Loucy (cell line): Measurements from ENCODE around the gene CTU2.

ENCODE experiments used
- H2AFZ ChIP-seq: fragments of 200-600 bp; sonication (generic); 2 replicates; pipeline ENCODE4 v1.6.0; 2016; ENCODE audit warnings: antibody characterized with exemption, mild to moderate bottlenecking, low read length, moderate library complexity
- H3F3A ChIP-seq: fragments of 200-600 bp; 2 replicates; pipeline ENCODE4 v1.6.0; 2016; ENCODE audit warnings: antibody characterized with exemption, low read depth, mild to moderate bottlenecking
- H3K27me3 ChIP-seq: fragments of 200-600 bp; sonication (generic); 2 replicates; pipeline ENCODE4 v1.6.1; 2014; ENCODE audit warnings: low read length, mild to moderate bottlenecking; ENCODE audit not compliant: insufficient read depth, poor library complexity, severe bottlenecking
- H3K36me3 ChIP-seq: fragments of 200-600 bp; sonication (generic); 2 replicates; pipeline ENCODE4 v1.6.1; 2016; ENCODE audit warnings: low read length; ENCODE audit not compliant: insufficient read depth
- H3K4me1 ChIP-seq: fragments of 200-600 bp; sonication (generic); 2 replicates; pipeline ENCODE4 v1.5.1; 2014; ENCODE audit warnings: low read length, mild to moderate bottlenecking; ENCODE audit not compliant: insufficient read depth, poor library complexity, severe bottlenecking
- H3K4me2 ChIP-seq: fragments of 200-600 bp; sonication (generic); 2 replicates; pipeline ENCODE4 v1.6.0; 2014; ENCODE audit warnings: antibody characterized with exemption, low read length, low read depth, mild to moderate bottlenecking; ENCODE audit not compliant: poor library complexity, severe bottlenecking
- H3K4me3 ChIP-seq: fragments of 200-600 bp; sonication (generic); 2 replicates; pipeline ENCODE4 v1.5.1; 2014; ENCODE audit warnings: low read length, mild to moderate bottlenecking, mixed read lengths; ENCODE audit not compliant: poor library complexity, severe bottlenecking
- H3K79me2 ChIP-seq: fragments of 200-600 bp; sonication (generic); 2 replicates; pipeline ENCODE4 v1.6.1; 2014; ENCODE audit warnings: low read length; ENCODE audit not compliant: insufficient read depth
- H3K9ac ChIP-seq: fragments of 200-600 bp; sonication (generic); 2 replicates; pipeline ENCODE4 v1.6.0; 2014; ENCODE audit warnings: mild to moderate bottlenecking, low read depth, low read length, moderate library complexity; ENCODE audit not compliant: poor library complexity, severe bottlenecking
- H3K9me2 ChIP-seq: fragments of 200-600 bp; sonication (generic); replicated peaks from 2 replicates; pipeline ENCODE4 v1.6.1; 2016; ENCODE audit warnings: low read depth, low read length, mixed read lengths
- H3K9me3 ChIP-seq: fragments of 200-600 bp; sonication (generic); 2 replicates; pipeline ENCODE4 v1.6.1; 2014; ENCODE audit warnings: mild to moderate bottlenecking, antibody characterized with exemption, low read length, low read depth; ENCODE audit not compliant: insufficient read depth
- H4K20me1 ChIP-seq: fragments of 200-600 bp; sonication (generic); 2 replicates; pipeline ENCODE4 v1.6.0; 2014; ENCODE audit warnings: antibody characterized with exemption, low read length, mild to moderate bottlenecking; ENCODE audit not compliant: insufficient read depth, poor library complexity, severe bottlenecking
- EZH2phosphoT487 ChIP-seq: fragments of 200-600 bp; IDR thresholded peaks from 2 replicates; pipeline ENCODE4 v1.6.1; 2018; ENCODE audit warnings: antibody characterized with exemption, mild to moderate bottlenecking, moderate library complexity, borderline replicate concordance
- TF ChIP-seq, protein P1 (sequence below): fragments of 200-600 bp; sonication (generic); conservative IDR thresholded peaks from 2 replicates; pipeline ENCODE4 v1.5.1; 2014; ENCODE audit warnings: mild to moderate bottlenecking, antibody characterized with exemption, low read length

The CTU2 gene

DNA sequence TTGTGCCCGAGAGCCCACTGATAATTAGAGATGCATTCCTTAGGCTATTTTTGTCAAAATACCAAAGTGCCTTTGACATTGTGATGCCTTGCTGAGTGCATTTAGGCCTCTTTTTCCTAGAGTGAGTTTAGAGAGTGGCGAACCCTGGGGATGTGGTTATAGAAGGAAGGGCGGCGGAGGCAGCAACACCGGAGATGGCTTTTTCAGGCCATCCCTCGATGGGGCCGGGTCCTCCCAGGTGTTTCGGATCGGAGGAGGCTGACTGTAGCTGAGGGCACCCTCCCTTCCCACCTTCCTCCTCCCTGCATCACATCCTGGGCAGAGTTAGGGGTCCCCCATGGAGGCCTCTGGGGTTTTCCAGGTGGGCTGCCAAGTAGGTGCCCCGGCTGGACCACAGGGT is 13.4 kb upstream of the CTU2 start:
- Histone ChIP-seq H3K4me3 (no peak overlapping the region), H3K9ac (no peak overlapping the region), H3K9me3 (no peaks in the 10 kb centered on the region), H3K36me3 (no peaks in the 10 kb centered on the region), H3K27me3 (no peaks in the 10 kb centered on the region), H3K79me2 (no peaks in the 10 kb centered on the region), H3K4me2 (no peak overlapping the region), H3K9me2 (no peaks in the 10 kb centered on the region), H3F3A (no peaks in the 10 kb centered on the region), H3K4me1 (no peaks in the 10 kb centered on the region), H2AFZ (no peak overlapping the region), H4K20me1 (no peaks in the 10 kb centered on the region)
- no peak for TF ChIP-seq EZH2phosphoT487
- TF ChIP-seq, protein P1, sequence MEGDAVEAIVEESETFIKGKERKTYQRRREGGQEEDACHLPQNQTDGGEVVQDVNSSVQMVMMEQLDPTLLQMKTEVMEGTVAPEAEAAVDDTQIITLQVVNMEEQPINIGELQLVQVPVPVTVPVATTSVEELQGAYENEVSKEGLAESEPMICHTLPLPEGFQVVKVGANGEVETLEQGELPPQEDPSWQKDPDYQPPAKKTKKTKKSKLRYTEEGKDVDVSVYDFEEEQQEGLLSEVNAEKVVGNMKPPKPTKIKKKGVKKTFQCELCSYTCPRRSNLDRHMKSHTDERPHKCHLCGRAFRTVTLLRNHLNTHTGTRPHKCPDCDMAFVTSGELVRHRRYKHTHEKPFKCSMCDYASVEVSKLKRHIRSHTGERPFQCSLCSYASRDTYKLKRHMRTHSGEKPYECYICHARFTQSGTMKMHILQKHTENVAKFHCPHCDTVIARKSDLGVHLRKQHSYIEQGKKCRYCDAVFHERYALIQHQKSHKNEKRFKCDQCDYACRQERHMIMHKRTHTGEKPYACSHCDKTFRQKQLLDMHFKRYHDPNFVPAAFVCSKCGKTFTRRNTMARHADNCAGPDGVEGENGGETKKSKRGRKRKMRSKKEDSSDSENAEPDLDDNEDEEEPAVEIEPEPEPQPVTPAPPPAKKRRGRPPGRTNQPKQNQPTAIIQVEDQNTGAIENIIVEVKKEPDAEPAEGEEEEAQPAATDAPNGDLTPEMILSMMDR, result no peak

DNA sequence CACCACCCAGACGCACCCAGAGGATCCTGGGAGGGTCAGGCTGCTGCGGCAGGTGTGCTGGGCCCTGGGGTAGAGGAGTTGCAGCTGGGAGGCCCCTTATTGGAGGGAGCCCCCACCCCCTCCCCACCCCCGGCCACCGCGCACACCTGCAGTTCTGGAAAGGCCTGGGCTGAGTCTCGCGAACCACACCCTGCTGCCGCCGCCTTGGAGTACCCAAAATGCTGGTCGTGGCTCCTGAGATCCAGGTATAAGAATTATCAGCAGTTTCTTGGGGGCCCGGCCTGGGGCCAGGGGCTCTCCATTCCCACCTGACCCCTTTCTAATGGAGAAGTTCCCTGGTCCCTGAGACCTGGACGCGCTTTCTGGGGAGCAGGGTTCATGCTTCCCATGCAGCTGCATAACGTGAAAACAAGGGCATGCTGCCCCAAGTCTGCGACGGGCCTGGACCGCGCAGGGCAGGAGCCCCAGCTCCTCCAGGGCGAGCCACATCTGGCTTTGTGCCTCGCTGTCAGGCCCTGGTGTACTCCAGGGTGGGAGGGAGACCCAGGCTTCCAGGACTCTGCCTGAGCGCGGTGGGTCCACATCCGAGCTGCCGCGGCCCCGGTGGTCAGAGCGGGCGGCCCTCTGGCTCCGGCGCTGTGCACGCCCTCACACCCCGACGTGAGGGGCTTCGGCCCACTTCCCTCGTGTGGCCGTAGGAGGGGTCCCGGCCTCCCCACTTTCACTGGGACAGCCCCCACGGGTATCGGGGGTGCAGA is 12.7 kb upstream of the CTU2 start:
- H3K9me3 ChIP-seq, result no peaks in the 10 kb centered on the region
- H2AFZ ChIP-seq, result no peak overlapping the region
- TF ChIP-seq EZH2phosphoT487, result no peak
- TF ChIP-seq, protein P1, result no peak
- H3F3A ChIP-seq, result no peaks in the 10 kb centered on the region
- H3K4me1 ChIP-seq, result no peaks in the 10 kb centered on the region
- H3K4me2 ChIP-seq, result no peak overlapping the region
- no peaks in the 10 kb centered on the region for H3K79me2 ChIP-seq
- no peaks in the 10 kb centered on the region for H3K9me2 ChIP-seq
- no peaks in the 10 kb centered on the region for H3K36me3 ChIP-seq
- no peaks in the 10 kb centered on the region for H3K27me3 ChIP-seq
- H3K9ac ChIP-seq, result no peak overlapping the region
- no peak overlapping the region for H3K4me3 ChIP-seq
- no peaks in the 10 kb centered on the region for H4K20me1 ChIP-seq

DNA sequence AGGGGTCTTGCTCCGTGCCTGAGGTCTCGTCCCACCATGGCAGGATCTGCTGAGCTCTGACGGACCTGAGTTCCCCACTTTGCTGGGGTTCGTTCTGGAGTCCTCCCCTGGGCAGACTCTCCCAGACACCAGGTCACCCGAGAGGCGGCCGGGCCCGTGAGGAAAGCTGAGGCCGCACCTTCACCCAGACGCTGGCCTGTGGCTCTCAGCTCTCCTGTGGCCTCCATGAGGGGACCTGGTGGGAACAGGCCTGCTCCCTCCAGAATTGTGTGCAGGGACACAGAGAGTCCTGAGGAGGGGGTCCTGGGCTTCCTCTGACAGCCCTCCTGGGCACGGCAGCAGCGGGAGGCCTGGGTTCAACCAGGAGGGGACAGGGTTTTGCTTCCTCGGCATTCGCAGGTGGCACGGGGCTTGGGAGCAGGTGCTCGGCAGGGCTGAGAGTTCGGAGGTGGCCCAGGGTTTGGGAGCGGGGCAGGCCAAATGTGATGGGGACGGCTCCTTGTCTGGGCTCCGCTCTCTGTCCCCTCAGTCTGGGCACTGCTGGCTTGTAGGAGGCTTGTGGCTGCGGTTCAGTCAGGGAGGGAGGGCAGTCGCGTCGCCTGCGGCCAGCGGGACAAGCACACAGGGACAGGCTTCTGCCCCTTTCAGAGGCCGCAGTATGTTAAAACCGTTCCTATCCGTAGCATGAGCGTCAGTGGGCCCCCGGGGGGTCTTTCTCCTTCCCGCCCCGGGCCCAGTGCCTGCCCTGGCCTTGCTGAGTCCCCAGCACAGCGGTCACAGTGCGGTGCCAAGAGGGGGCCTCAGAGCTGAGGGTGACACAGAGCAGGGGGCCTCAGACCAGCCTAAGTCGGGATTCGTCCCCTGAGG is 11.8 kb upstream of the CTU2 start:
- Histone ChIP-seq H3K27me3 (no peaks in the 10 kb centered on the region), H3K79me2 (no peaks in the 10 kb centered on the region), H3F3A (no peaks in the 10 kb centered on the region), H3K9me3 (no peaks in the 10 kb centered on the region), H3K9me2 (no peaks in the 10 kb centered on the region), H3K36me3 (no peaks in the 10 kb centered on the region), H3K4me2 (no peak overlapping the region), H4K20me1 (no peaks in the 10 kb centered on the region), H3K4me1 (no peaks in the 10 kb centered on the region), H3K4me3 (no peak overlapping the region), H2AFZ (no peak overlapping the region), H3K9ac (no peak overlapping the region)
- no peak for TF ChIP-seq EZH2phosphoT487
- TF ChIP-seq, protein P1, result no peak
